IPS-11a (cell line): ENCODE data around the gene ZNF444.

Source experiments
- H3K4me3 ChIP-seq: one replicate; pipeline ENCODE4 v1.5.1; 2013; ENCODE audit warnings: low read depth, low read length, control low read depth

The ZNF444 gene

GRCh38 chr19:56106993-56107392 is 34.1 kb upstream of the ZNF444 start:
- H3K4me3 ChIP-seq, result no peak overlapping the region

GRCh38 chr19:56107626-56108351 is 33.3 kb upstream of the ZNF444 start:
- H3K4me3 ChIP-seq, result no peak overlapping the region

- no peak overlapping the region for H3K4me3 ChIP-seq
These were observed 32.5 kb upstream of the ZNF444 start for GRCh38 chr19:56108447-56109195.

GRCh38 chr19:56109226-56109625 is 31.9 kb upstream of the ZNF444 start:
- H3K4me3 ChIP-seq, result no peak overlapping the region

DNA sequence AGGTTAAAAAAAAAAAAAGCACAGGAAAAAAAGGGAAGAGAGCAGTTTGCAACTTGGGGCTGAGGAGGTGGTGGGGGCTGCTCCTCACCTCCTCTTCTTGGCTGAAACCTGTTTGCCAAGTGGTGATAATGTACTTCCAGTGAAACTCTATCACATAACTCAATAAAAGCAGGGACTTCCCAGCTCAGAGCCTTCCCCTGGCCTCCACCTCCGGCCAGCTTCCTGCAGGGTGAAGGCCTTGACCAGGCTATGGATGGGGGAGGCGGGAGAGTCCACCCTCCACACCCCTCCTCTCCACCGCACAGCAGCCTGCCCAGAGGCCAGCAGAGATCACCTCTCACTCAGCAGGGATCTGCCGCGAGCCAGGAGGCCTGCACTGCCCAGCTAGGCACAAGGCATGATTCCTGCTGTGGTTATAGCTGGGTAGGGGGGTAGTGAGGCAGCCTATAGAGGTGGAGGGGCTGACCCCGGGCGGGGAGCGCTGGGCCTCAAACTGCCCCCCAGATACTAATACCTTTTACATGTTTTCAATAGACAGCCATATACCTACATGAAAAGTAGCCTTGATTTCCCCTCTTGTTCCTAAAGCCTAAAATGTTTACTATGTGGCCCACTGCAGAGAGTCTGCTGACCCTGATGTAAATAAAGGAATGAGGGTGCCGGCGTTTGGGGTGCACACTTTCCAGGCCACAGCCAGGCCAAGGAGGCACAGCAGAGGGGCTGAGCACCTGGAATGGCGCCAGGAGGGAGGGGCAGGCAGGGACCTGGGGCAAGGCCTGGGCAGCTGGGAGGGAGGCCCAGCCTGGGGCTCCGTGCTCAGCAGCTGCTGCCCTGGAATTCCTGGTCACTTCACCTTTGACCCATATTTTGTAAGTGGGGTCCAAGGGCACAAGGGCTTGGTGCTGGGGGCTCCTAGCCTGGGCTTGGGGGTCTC is 30.3 kb upstream of the ZNF444 start:
- H3K4me3 ChIP-seq, result no peak overlapping the region

GRCh38 chr19:56111601-56112312 is 29.3 kb upstream of the ZNF444 start:
- no peak overlapping the region for H3K4me3 ChIP-seq

DNA sequence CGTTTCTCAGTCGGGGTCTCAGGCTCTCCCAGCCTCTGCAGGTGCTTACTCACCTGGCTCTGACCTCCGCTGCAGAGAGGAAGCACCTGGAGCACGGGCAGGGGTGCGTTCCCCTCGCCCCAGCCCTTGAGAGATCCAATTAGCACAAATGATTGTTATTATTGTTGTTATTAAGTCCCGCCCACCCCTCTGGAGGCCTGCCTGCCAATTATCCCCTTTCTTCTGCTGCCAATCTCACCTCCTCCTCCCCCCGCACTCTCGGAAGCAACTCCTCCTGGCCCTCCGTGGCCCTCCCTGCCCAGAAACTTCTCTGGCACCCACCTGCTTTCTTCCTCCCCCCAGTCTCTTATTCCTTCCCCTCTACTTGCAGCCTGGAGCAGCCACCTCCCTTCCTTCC is 28.8 kb upstream of the ZNF444 start:
- H3K4me3 ChIP-seq, result no peak overlapping the region

DNA sequence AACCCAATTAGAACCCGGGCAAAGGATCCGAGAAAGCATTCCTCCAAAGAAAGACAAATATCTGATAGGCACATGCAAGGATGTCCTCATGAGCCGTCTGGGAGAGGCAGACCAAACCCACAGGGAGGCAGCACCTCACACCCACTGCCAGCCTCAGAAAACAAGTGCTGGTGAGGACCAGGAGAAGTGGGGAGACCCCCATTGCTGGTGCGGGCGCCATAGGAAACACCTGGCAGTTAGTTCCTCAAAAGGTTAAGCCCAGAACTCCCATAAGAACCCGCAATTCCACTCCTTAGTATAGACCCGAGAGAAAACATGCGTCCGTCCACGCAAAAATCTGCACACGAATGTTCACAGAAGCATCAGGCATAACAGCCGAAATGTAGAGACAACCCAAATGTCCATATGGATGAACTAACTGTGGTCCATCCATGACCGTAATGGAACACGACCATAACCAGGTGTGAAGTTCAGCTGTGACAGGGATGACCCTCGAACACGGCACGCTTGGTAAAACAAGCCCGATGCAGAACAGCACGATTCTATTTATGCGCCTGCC is 27.9 kb upstream of the ZNF444 start:
- no peak overlapping the region for H3K4me3 ChIP-seq

DNA sequence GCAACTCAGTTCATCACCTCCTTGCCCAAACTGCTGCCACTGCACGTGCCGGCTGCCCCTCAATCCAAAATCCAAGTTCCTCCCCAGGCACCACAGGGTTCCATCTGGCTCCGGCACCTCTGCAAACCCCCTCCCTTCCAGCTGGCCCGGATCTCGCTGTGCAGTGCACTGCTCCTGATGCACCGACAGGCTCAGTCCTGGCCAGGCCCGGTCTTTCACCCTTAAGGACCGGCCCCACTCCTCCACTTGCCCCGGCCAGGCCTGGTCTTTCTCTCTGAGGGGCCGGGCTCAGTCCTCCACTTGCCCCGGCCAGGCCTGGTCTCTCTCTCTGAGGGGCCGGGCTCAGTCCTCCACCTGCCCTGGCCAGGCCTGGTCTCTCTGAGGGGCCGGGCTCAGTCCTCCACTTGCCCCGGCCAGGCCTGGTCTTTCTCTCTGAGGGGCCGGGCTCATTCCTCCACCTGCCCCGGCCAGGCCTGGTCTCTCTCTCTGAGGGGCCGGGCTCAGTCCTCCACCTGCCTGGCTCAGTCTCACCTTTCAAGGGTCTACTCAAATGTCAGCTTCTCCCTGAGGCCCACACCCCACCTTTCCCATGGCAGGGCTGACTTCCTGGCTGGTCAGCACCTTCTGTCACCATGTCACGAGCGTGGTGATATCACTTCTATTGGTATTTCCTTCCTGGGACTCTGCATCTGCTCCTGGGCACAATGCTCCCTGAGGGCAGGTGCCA is 26.9 kb upstream of the ZNF444 start:
- H3K4me3 ChIP-seq, result no peak overlapping the region

DNA sequence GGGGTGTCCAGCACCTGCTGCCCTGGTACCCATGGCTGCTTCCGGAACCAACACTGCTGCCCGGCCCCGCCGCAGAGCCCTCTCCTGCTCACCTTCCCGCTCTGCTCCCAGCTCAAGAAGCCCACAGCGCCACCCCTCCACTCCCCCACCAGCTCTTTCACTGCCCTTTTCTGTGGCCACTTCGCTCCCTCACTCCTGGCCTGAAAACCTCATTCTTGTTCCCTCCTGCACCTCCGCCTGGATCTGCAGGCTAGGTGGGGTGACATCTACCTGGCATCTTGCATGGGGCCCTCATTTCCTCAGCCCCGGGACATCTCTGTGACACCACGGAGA is 26.3 kb upstream of the ZNF444 start:
- no peak overlapping the region for H3K4me3 ChIP-seq

GRCh38 chr19:56115490-56115889 is 25.6 kb upstream of the ZNF444 start:
- H3K4me3 ChIP-seq, result no peak overlapping the region

- no peak overlapping the region for H3K4me3 ChIP-seq
These were observed 24.5 kb upstream of the ZNF444 start for GRCh38 chr19:56116606-56117005.

DNA sequence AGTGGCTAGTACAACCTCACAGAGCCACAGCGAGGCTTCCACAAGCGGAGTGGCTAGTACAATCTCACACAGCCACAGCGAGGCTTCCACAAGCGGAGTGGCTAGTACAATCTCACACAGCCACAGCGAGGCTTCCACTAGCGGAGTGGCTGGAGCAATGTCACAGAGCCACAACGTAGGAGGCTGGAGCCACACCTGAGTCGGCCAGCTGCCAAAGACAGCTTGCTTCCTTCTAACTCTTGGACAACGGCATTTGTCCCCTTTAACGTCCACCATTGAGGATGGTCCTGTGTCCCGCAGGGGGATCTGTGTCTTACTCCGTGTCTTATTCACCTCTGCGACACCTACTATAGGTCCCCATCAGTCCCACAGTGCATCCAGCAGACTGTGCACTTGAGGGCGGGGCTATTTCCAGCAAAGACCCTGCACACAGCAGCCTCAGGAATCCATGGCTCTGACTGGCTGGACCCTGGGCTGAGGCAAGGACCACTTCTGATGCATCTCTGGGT is 23.7 kb upstream of the ZNF444 start:
- no peak overlapping the region for H3K4me3 ChIP-seq

- no peak overlapping the region for H3K4me3 ChIP-seq
These were observed 23.2 kb upstream of the ZNF444 start for GRCh38 chr19:56117889-56118288.

GRCh38 chr19:56118666-56119581 is 22.2 kb upstream of the ZNF444 start:
- H3K4me3 ChIP-seq, result no peak overlapping the region

DNA sequence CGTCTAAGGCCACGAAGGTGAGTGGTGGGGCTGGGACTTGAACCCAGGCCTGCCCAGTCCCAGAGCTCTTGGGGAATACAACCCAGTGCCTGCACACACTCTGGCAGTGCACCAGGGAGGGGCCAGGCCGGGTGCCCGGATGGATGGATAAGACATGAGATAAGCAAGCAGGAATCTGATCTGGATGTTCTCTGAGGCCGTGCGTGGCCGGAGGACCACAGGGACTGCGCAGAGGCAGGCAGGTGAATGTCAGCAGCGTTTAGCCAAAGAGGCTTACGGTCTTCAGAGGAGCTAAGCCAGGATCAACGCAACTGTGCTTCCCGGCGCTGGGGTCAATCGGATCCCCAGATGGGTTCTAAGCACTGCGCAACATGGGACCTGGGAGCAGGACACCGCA is 21.5 kb upstream of the ZNF444 start:
- peak overlapping the region; percentile 80 for H3K4me3 ChIP-seq

DNA sequence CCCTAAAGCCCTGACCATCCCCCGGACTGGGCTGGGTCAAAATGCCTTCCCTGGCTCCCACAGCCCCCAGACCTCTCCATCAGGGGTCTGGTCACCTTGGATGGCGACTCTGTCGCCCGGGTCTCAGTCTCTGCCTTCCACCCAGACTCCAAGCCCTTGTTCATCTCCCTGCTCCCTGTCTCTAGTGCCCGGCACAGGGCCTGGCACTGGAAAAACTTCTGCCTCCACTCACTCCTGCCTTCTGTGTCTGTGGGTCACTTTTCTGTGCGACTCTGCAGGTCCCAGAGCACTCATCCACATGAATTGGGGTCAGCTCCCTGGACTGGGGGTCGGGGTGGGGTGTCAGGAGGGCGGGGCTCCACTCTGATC is 21.1 kb upstream of the ZNF444 start:
- peak overlapping the region; percentile 80 for H3K4me3 ChIP-seq

- H3K4me3 ChIP-seq, result peak overlapping the region; percentile 80
These were observed 20.5 kb upstream of the ZNF444 start for GRCh38 chr19:56120371-56121179.
